Upper lobe of left lung (tissue), 6 donors: ENCODE data around the gene OSBPL10. TPM values are rescaled to one million over a fixed set of nuclear protein-coding genes. Genes with fewer than 3 reads are reported as not detected.

ENCODE experiments used
- ATAC-seq, 2 donors: fragments of 200-7000 bp; cut with Tn5 transposase; one replicate each; pipeline ENCODE4 v1.9.1; 2022; ENCODE audit warnings: mild to moderate bottlenecking in 2 of 2, moderate library complexity in 2 of 2; ENCODE audit not compliant: low FRiP score in 2 of 2
- DNase-seq, 2 donors: peaks; one replicate each; pipeline ENCODE4 v3.0.0-alpha.2; 2019 to 2020
- H3K27ac ChIP-seq, 4 donors: fragments of 200-600 bp; sonication (generic); one replicate each; pipeline ENCODE4 v1.5.1; 2016 to 2019
- H3K27me3 ChIP-seq, 4 donors: fragments of 200-600 bp; sonication (generic); one replicate each; pipeline ENCODE4 v1.5.1; 2017 to 2019
- H3K36me3 ChIP-seq, 4 donors: fragments of 200-600 bp; sonication (generic); one replicate each; pipeline ENCODE4 v1.5.1; 2016 to 2019
- H3K4me1 ChIP-seq, 4 donors: fragments of 200-600 bp; sonication (generic); one replicate each; pipeline ENCODE4 v1.5.1; 2018 to 2019
- H3K4me3 ChIP-seq, 4 donors: fragments of 200-600 bp; sonication (generic); one replicate each; pipeline ENCODE4 v1.5.1; 2017 to 2019; ENCODE audit warnings: mild to moderate bottlenecking in 2 of 4, moderate library complexity in 1 of 4
- H3K9me3 ChIP-seq, 4 donors: fragments of 200-600 bp; sonication (generic); one replicate each; pipeline ENCODE4 v1.5.1; 2018 to 2019
- EP300 ChIP-seq, 4 donors: sonication (generic); formaldehyde crosslinking; IDR thresholded peaks; one replicate each; pipeline ENCODE4 v1.5.1; 2017; ENCODE audit warnings: antibody characterized with exemption in 4 of 4, control low read depth in 2 of 4
- POLR2A ChIP-seq, 4 donors: fragments of 450-650 bp; IDR thresholded peaks; one replicate each; pipeline ENCODE4 v1.5.1; 2016 to 2017; ENCODE audit warnings: antibody characterized with exemption in 4 of 4, mild to moderate bottlenecking in 2 of 4
- POLR2AphosphoS5 ChIP-seq, 2 donors: sonication (generic); formaldehyde crosslinking; IDR thresholded peaks; one replicate each; pipeline ENCODE4 v1.5.1; 2017; ENCODE audit warnings: antibody characterized with exemption in 2 of 2
- WGBS, 2 donors: methylation state at CpG; one replicate each; pipeline ENCODE4 v1.1.5; 2017 to 2018; 5-methylcytosine and 5-hydroxymethylcytosine counted together
- total RNA-seq, 6 donors: library from RNA; depleted of rRNA in 4 of 6; stranded (reverse); fragments of >200 nt in 4 of 6; gene quantifications; one replicate each; pipeline versions ENCODE4 v1.1.0 to v1.2.1, GENCODE V29; 2016 to 2021
- TF ChIP-seq, protein P1 (sequence below), 6 experiments: fragments of 450-650 bp in 4 of 6; fragments of 200-600 bp in 2 of 6; sonication (generic) in 2 of 6; IDR thresholded peaks; one replicate each; pipeline ENCODE4 v1.5.1; 2016 to 2019; ENCODE audit warnings: antibody characterized with exemption in 6 of 6
- donor health status: DM: no; HTN: no; CAD: no; lungs with moderate emphysema.
- donor health status: DM: no; HTN: yes; CAD: no; lungs with severe emphysema.

Gene OSBPL10
- total RNA-seq, 6 donors from 2014 or later = 13.6 to 73.9 (median 24.4) TPM

DNA sequence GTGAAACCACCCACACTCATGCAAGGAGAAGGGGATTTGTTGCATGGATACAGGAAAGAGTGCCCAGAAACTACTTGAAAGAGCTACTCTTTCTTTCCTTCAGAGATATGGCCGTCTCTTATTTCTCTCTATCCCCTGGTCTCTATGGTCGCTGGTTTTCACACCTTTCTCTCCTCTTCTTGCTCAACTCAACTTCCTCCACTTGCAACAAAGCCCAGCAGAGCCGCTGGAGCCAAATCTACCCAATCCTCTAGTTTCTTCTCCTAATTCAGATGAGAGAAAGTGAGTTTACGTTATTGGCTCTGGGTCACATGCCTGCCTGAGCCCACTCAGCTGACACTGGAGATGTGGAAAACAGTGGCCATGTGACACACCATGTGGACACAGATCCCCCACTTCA lies 215.2 kb downstream of the OSBPL10 start:
- DNase-seq = no peak
- WGBS, 2 donors = 63 to 64% methylated on average over 4 of the region's 4 CpGs
- ATAC-seq = no peak
- TF ChIP-seq EP300 (IDR thresholded peaks at IDR 0.05) (no peak), POLR2A (IDR thresholded peaks at IDR 0.05) (no peak)
- H3K4me3 ChIP-seq = no peak overlapping the region
- H3K27me3 ChIP-seq = no peaks in the 10 kb centered on the region
- H3K9me3 ChIP-seq = no peaks in the 10 kb centered on the region
- no peak overlapping the region for H3K27ac ChIP-seq
- no peaks in the 10 kb centered on the region for H3K36me3 ChIP-seq
- H3K4me1 ChIP-seq = peaks cover 0 to 12% (median 7%) of the 10 kb centered on the region in 4 donors

DNA sequence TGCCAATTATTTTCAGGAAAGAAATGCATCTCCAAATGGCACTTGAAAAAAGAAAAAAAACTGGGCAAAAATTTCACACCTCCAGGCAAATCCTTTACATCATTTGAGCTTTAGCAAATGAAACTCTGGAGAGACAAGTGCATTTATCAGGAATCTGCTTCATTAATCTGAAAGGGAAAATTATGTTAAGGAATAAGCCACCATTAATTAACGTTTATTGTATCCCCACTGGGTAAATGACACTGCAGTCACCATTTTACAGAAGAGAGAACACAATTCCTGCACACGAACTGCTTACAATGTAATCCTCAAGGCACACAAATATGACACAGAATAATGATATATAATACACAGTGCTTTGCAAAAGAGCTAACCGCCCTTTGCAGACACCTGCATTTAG lies 217.3 kb downstream of the OSBPL10 start:
- 81% methylated on average over 3 of the region's 3 CpGs for WGBS, 2 donors
- no peak overlapping the region for H3K27ac ChIP-seq
- no peaks in the 10 kb centered on the region for H3K27me3 ChIP-seq
- H3K4me3 ChIP-seq = no peak overlapping the region
- DNase-seq = no peak
- no peaks in the 10 kb centered on the region for H3K9me3 ChIP-seq
- TF ChIP-seq POLR2AphosphoS5 (IDR thresholded peaks at IDR 0.05) (no peak), EP300 (IDR thresholded peaks at IDR 0.05) (no peak)
- TF ChIP-seq, protein P1, sequence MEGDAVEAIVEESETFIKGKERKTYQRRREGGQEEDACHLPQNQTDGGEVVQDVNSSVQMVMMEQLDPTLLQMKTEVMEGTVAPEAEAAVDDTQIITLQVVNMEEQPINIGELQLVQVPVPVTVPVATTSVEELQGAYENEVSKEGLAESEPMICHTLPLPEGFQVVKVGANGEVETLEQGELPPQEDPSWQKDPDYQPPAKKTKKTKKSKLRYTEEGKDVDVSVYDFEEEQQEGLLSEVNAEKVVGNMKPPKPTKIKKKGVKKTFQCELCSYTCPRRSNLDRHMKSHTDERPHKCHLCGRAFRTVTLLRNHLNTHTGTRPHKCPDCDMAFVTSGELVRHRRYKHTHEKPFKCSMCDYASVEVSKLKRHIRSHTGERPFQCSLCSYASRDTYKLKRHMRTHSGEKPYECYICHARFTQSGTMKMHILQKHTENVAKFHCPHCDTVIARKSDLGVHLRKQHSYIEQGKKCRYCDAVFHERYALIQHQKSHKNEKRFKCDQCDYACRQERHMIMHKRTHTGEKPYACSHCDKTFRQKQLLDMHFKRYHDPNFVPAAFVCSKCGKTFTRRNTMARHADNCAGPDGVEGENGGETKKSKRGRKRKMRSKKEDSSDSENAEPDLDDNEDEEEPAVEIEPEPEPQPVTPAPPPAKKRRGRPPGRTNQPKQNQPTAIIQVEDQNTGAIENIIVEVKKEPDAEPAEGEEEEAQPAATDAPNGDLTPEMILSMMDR (IDR thresholded peaks at IDR 0.05) = no peak
- H3K36me3 ChIP-seq = no peaks in the 10 kb centered on the region
- peaks cover 0 to 12% (median 4%) of the 10 kb centered on the region in 4 donors for H3K4me1 ChIP-seq
- no peak for ATAC-seq

GRCh38 chr3:31762888-31763351 lies 218.1 kb downstream of the OSBPL10 start:
- ATAC-seq = no peak
- no peak overlapping the region for H3K27ac ChIP-seq
- no peaks in the 10 kb centered on the region for H3K36me3 ChIP-seq
- WGBS, 2 donors = 76 to 80% methylated on average over 5 of the region's 5 CpGs
- TF ChIP-seq EP300 (IDR thresholded peaks at IDR 0.05) (no peak), POLR2A (IDR thresholded peaks at IDR 0.05) (no peak), POLR2AphosphoS5 (IDR thresholded peaks at IDR 0.05) (no peak)
- TF ChIP-seq, protein P1 (IDR thresholded peaks at IDR 0.05) = no peak
- H3K4me3 ChIP-seq = no peak overlapping the region
- no peak for DNase-seq
- peaks cover 0 to 9% (median 2%) of the 10 kb centered on the region in 4 donors for H3K4me1 ChIP-seq
- H3K9me3 ChIP-seq = no peaks in the 10 kb centered on the region
- no peaks in the 10 kb centered on the region for H3K27me3 ChIP-seq

- no peaks in the 10 kb centered on the region for H3K9me3 ChIP-seq
- DNase-seq = no peak
- no peak overlapping the region for H3K4me3 ChIP-seq
- WGBS, 2 donors = 67 to 73% methylated on average over 5 of the region's 5 CpGs
- no peak overlapping the region for H3K27ac ChIP-seq
- no peak for ATAC-seq
- H3K4me1 ChIP-seq = peaks cover 0 to 8% (median 2%) of the 10 kb centered on the region in 4 donors
- TF ChIP-seq, protein P1 (IDR thresholded peaks at IDR 0.05) = no peak
- TF ChIP-seq EP300 (IDR thresholded peaks at IDR 0.05) = no peak
- TF ChIP-seq POLR2AphosphoS5 (IDR thresholded peaks at IDR 0.05) = no peak
- no peak for TF ChIP-seq POLR2A (IDR thresholded peaks at IDR 0.05)
- no peaks in the 10 kb centered on the region for H3K27me3 ChIP-seq
- H3K36me3 ChIP-seq = no peaks in the 10 kb centered on the region
Measured at GRCh38 chr3:31762097-31762764, 218.8 kb downstream of the OSBPL10 start.

DNA sequence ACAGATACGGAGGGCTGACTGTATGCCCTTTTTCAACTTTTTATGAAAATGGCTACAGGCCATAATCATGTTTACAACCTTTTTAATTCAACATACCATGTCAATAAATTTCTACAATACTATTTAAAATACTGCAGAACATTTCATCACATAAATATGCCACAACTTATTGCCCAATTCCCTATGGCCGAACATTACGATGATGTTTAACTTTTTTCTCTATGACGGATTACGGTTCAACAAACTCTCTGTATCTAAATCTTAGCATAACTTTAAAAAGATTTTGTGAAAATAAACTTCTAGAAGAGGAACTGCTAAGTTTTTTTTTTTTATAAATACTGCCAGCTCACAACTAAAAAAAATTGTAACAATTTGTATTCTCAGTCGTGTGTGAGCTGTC lies 220.4 kb downstream of the OSBPL10 start:
- TF ChIP-seq, protein P1 (IDR thresholded peaks at IDR 0.05) = no peak
- TF ChIP-seq POLR2AphosphoS5 (IDR thresholded peaks at IDR 0.05) = no peak
- no peak for TF ChIP-seq POLR2A (IDR thresholded peaks at IDR 0.05)
- no peak for TF ChIP-seq EP300 (IDR thresholded peaks at IDR 0.05)
- no peaks in the 10 kb centered on the region for H3K9me3 ChIP-seq
- DNase-seq (no peak), ATAC-seq (no peak)
- H3K4me3 ChIP-seq = no peak overlapping the region
- H3K27ac ChIP-seq = no peak overlapping the region
- H3K4me1 ChIP-seq = peaks cover 0 to 4% (median 0%) of the 10 kb centered on the region in 4 donors
- no peaks in the 10 kb centered on the region for H3K27me3 ChIP-seq
- 77 to 79% methylated on average over 6 of the region's 6 CpGs for WGBS, 2 donors
- H3K36me3 ChIP-seq = no peaks in the 10 kb centered on the region
